Lung (tissue), 12 donors: ENCODE data around the gene UBE3A. TPM values are rescaled to one million over a fixed set of nuclear protein-coding genes. Genes with fewer than 3 reads are reported as not detected.

ENCODE experiments used
- ATAC-seq: fragments of 200-7000 bp; cut with Tn5 transposase; one replicate; pipeline ENCODE4 v1.9.1; 2020; ENCODE audit warnings: moderate number of reproducible peaks; ENCODE audit not compliant: insufficient read depth, low FRiP score
- DNase-seq, 3 donors: peaks; one replicate each; pipeline ENCODE4 v3.0.0-alpha.2; 2013 to 2017
- H3K27ac ChIP-seq, 2 donors: one replicate each; pipeline ENCODE4 v1.5.1; 2013; ENCODE audit warnings: mild to moderate bottlenecking in 2 of 2, moderate library complexity in 2 of 2, control low read depth in 1 of 2, inconsistent platforms in 1 of 2, low read depth in 1 of 2, low read length in 1 of 2
- H3K27me3 ChIP-seq, 3 donors: one replicate each; pipeline ENCODE4 v1.5.1; 2013; ENCODE audit warnings: low read length in 2 of 3; ENCODE audit not compliant: control insufficient read depth in 3 of 3, insufficient read depth in 3 of 3
- H3K36me3 ChIP-seq, 4 donors: one replicate each; pipeline ENCODE4 v1.5.1; 2013; ENCODE audit warnings: low read length in 4 of 4, mild to moderate bottlenecking in 1 of 4, moderate library complexity in 1 of 4; ENCODE audit not compliant: control insufficient read depth in 4 of 4, insufficient read depth in 4 of 4
- H3K4me1 ChIP-seq, 5 donors: one replicate each; pipeline ENCODE4 v1.5.1; 2013; ENCODE audit warnings: low read length in 5 of 5, mild to moderate bottlenecking in 2 of 5, moderate library complexity in 1 of 5; ENCODE audit not compliant: control insufficient read depth in 5 of 5, insufficient read depth in 5 of 5
- H3K4me3 ChIP-seq: one replicate; pipeline ENCODE4 v1.5.1; 2013; ENCODE audit warnings: mild to moderate bottlenecking, control low read depth, moderate library complexity
- H3K9ac ChIP-seq, 2 donors: one replicate each; pipeline ENCODE4 v1.5.1; 2013; ENCODE audit warnings: low read length in 2 of 2, control low read depth in 1 of 2; ENCODE audit not compliant: insufficient read depth in 1 of 2
- H3K9me3 ChIP-seq, 4 donors: one replicate each; pipeline ENCODE4 v1.5.1; 2013; ENCODE audit warnings: low read length in 3 of 4, mild to moderate bottlenecking in 1 of 4, moderate library complexity in 1 of 4; ENCODE audit not compliant: control insufficient read depth in 4 of 4, insufficient read depth in 3 of 4
- WGBS, 2 donors: extraction: QIAGEN DNeasy Blood & Tissue Kit; methylation state at CpG; one replicate each; pipeline ENCODE4 v1.1.7; 2013; 5-methylcytosine and 5-hydroxymethylcytosine counted together
- polyA plus RNA-seq, 2 donors: library from polyadenylated mRNA; stranded (reverse); fragments of 200-250 nt; gene quantifications; one replicate each; pipeline ENCODE4 v1.2.1, GENCODE V29; 2013
- total RNA-seq, 2 donors: library from RNA; depleted of rRNA in 1 of 2; stranded (reverse); fragments of >200 nt in 1 of 2; gene quantifications; one replicate each; pipeline ENCODE4 v1.2.1, GENCODE V29; 2014 to 2021
- TF ChIP-seq, protein P1 (sequence below): IDR thresholded peaks from 2 replicates; pipeline ENCODE4 v1.5.1; 2012; ENCODE audit warnings: mild to moderate bottlenecking; ENCODE audit errors: control extremely low read depth, extremely low read depth
- donor health status: control.
- donor health status: control.
- donor health status: Bipolar disorder and iron deficiency.
- donor health status: healthy.
- donor health status: DM: yes; HTN: yes; CAD: no.

UBE3A gene
- total and polyA plus RNA-seq, 4 donors = 17.3 to 123 (median 59.8) TPM

GRCh38 chr15:25427861-25428260 is 11.0 kb downstream of the UBE3A start:
- Histone ChIP-seq H3K36me3 (peaks cover 0 to 1% (median 0%) of the 10 kb centered on the region in 4 donors), H3K4me3 (no peak overlapping the region), H3K27ac (no peak overlapping the region), H3K9me3 (peaks cover 0 to 2% (median 0%) of the 10 kb centered on the region in 4 donors), H3K27me3 (no peaks in the 10 kb centered on the region), H3K9ac (no peak overlapping the region), H3K4me1 (peaks cover 0 to 18% (median 3%) of the 10 kb centered on the region in 5 donors)
- ATAC-seq (no peak), DNase-seq (no peak)
- TF ChIP-seq, protein P1, sequence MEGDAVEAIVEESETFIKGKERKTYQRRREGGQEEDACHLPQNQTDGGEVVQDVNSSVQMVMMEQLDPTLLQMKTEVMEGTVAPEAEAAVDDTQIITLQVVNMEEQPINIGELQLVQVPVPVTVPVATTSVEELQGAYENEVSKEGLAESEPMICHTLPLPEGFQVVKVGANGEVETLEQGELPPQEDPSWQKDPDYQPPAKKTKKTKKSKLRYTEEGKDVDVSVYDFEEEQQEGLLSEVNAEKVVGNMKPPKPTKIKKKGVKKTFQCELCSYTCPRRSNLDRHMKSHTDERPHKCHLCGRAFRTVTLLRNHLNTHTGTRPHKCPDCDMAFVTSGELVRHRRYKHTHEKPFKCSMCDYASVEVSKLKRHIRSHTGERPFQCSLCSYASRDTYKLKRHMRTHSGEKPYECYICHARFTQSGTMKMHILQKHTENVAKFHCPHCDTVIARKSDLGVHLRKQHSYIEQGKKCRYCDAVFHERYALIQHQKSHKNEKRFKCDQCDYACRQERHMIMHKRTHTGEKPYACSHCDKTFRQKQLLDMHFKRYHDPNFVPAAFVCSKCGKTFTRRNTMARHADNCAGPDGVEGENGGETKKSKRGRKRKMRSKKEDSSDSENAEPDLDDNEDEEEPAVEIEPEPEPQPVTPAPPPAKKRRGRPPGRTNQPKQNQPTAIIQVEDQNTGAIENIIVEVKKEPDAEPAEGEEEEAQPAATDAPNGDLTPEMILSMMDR = no peak
- WGBS, 2 donors = 86 to 87% methylated on average over 2 of the region's 2 CpGs

GRCh38 chr15:25426896-25427610 is 11.8 kb downstream of the UBE3A start:
- no peak for ATAC-seq
- 39 to 64% methylated on average over 3 of the region's 3 CpGs for WGBS, 2 donors
- no peaks in the 10 kb centered on the region for H3K27me3 ChIP-seq

GRCh38 chr15:25424073-25424472 is 14.8 kb downstream of the UBE3A start:
- H3K9ac ChIP-seq = no peak overlapping the region
- WGBS, 2 donors = 96 to 100% methylated on average over 1 of the region's 1 CpG
- TF ChIP-seq, protein P1 = no peak

More at GRCh38 chr15:25426896-25427610, 11.8 kb downstream of the UBE3A start:
- no peak for DNase-seq
- no peak overlapping the region for H3K4me3 ChIP-seq
- H3K9ac ChIP-seq = no peak overlapping the region
- peaks cover 0 to 2% (median 0%) of the 10 kb centered on the region in 4 donors for H3K9me3 ChIP-seq
- TF ChIP-seq, protein P1 = no peak
- peaks cover 0 to 1% (median 0%) of the 10 kb centered on the region in 4 donors for H3K36me3 ChIP-seq
- peaks cover 0 to 14% (median 2%) of the 10 kb centered on the region in 5 donors for H3K4me1 ChIP-seq
- no peak overlapping the region for H3K27ac ChIP-seq

More at GRCh38 chr15:25424073-25424472, 14.8 kb downstream of the UBE3A start:
- no peak for DNase-seq
- Histone ChIP-seq H3K27ac (no peak overlapping the region), H3K4me1 (peaks cover 0 to 11% (median 0%) of the 10 kb centered on the region in 5 donors), H3K27me3 (no peaks in the 10 kb centered on the region), H3K36me3 (peaks cover 0 to 4% (median 2%) of the 10 kb centered on the region in 4 donors), H3K4me3 (no peak overlapping the region), H3K9me3 (peaks cover 0 to 5% (median 3%) of the 10 kb centered on the region in 4 donors)
- no peak for ATAC-seq
